Measurements from ENCODE around the gene EPHX1.
"Not testable (repeated sequence)": the region's sequence is repeated elsewhere in the genome, so short reads cannot be mapped to it uniquely, and the experiment has no call there.

EPHX1 gene

GRCh38 chr1:225818229-225818628, 8.3 kb downstream of the EPHX1 start:
- FAIRE-seq, result no peak

GRCh38 chr1:225819346-225820192, 9.6 kb downstream of the EPHX1 start:
- no peak for FAIRE-seq
- DNase-seq (ENCODE audit: insufficient read length, low spot score), result no peak
- no peak for TF ChIP-seq POLR2A (IDR thresholded peaks at IDR 0.05; ENCODE audit: low read depth, low read length)

More at GRCh38 chr1:225818229-225818628, 8.3 kb downstream of the EPHX1 start:
- no peak for TF ChIP-seq POLR2A (IDR thresholded peaks at IDR 0.05; ENCODE audit: low read depth, low read length)
- no peak for DNase-seq (ENCODE audit: insufficient read length, low spot score)

- DNase-seq (ENCODE audit: insufficient read length, low spot score) (no peak), FAIRE-seq (no peak)
- no peak for TF ChIP-seq POLR2A (IDR thresholded peaks at IDR 0.05; ENCODE audit: low read depth, low read length)
These were observed 10.7 kb downstream of the EPHX1 start for GRCh38 chr1:225820522-225821120.

GRCh38 chr1:225822655-225823403, 12.9 kb downstream of the EPHX1 start:
- FAIRE-seq (no peak), DNase-seq (ENCODE audit: insufficient read length, low spot score) (no peak)
- no peak for TF ChIP-seq POLR2A (IDR thresholded peaks at IDR 0.05; ENCODE audit: low read depth, low read length)

- DNase-seq (ENCODE audit: insufficient read length, low spot score) (no peak), FAIRE-seq (no peak)
- TF ChIP-seq POLR2A (IDR thresholded peaks at IDR 0.05; ENCODE audit: low read depth, low read length), result no peak
These were observed 13.9 kb downstream of the EPHX1 start for GRCh38 chr1:225823811-225824261.

- FAIRE-seq, result no peak
These were observed 14.6 kb downstream of the EPHX1 start for GRCh38 chr1:225824533-225824941.

GRCh38 chr1:225825078-225825477, 15.2 kb downstream of the EPHX1 start:
- TF ChIP-seq POLR2A (IDR thresholded peaks at IDR 0.05; ENCODE audit: low read depth, low read length), result no peak
- FAIRE-seq (no peak), DNase-seq (ENCODE audit: insufficient read length, low spot score) (no peak)

More at GRCh38 chr1:225824533-225824941, 14.6 kb downstream of the EPHX1 start:
- no peak for DNase-seq (ENCODE audit: insufficient read length, low spot score)
- no peak for TF ChIP-seq POLR2A (IDR thresholded peaks at IDR 0.05; ENCODE audit: low read depth, low read length)

GRCh38 chr1:225825607-225826007, 15.7 kb downstream of the EPHX1 start:
- DNase-seq (ENCODE audit: insufficient read length, low spot score) (no peak), FAIRE-seq (no peak)
- no peak for TF ChIP-seq POLR2A (IDR thresholded peaks at IDR 0.05; ENCODE audit: low read depth, low read length)

GRCh38 chr1:225827076-225827475, 17.2 kb downstream of the EPHX1 start:
- DNase-seq (ENCODE audit: insufficient read length, low spot score), result no peak
- no peak for FAIRE-seq
- TF ChIP-seq POLR2A (IDR thresholded peaks at IDR 0.05; ENCODE audit: low read depth, low read length), result no peak

- TF ChIP-seq POLR2A (IDR thresholded peaks at IDR 0.05; ENCODE audit: low read depth, low read length), result no peak
- DNase-seq (ENCODE audit: insufficient read length, low spot score) (no peak), FAIRE-seq (no peak)
These were observed 18.9 kb downstream of the EPHX1 start for GRCh38 chr1:225828706-225829345.

- FAIRE-seq (no peak), DNase-seq (ENCODE audit: insufficient read length, low spot score) (no peak)
- TF ChIP-seq POLR2A (IDR thresholded peaks at IDR 0.05; ENCODE audit: low read depth, low read length), result no peak
These were observed 20.9 kb downstream of the EPHX1 start for GRCh38 chr1:225830841-225831240.

- DNase-seq (ENCODE audit: insufficient read length, low spot score), result no peak
- no peak for TF ChIP-seq POLR2A (IDR thresholded peaks at IDR 0.05; ENCODE audit: low read depth, low read length)
- no peak for FAIRE-seq
These were observed 24.7 kb downstream of the EPHX1 start for GRCh38 chr1:225834417-225835329.

- DNase-seq (ENCODE audit: insufficient read length, low spot score) (no peak), FAIRE-seq (no peak)
- TF ChIP-seq POLR2A (IDR thresholded peaks at IDR 0.05; ENCODE audit: low read depth, low read length), result no peak
These were observed 25.9 kb downstream of the EPHX1 start for GRCh38 chr1:225835856-225836255.

- not testable (repeated sequence) for FAIRE-seq; DNase-seq (ENCODE audit: insufficient read length, low spot score)
These were observed 26.4 kb downstream of the EPHX1 start for GRCh38 chr1:225836296-225836695.

Data from H54 (cell line).